HepG2 (cell line): ENCODE measurements around the gene MSI2. TPM values are rescaled to one million over a fixed set of nuclear protein-coding genes. Genes with fewer than 3 reads are reported as not detected.

ENCODE experiments used
- CBX2 ChIP-seq, 2 experiments: fragments of 200-600 bp in 1 of 2; sonication (generic); formaldehyde crosslinking in 1 of 2; IDR thresholded peaks; 2 replicates each; pipeline versions ENCODE4 v1.7.0 to v1.8.1; 2018 to 2022; ENCODE audit warnings: low read depth in 2 of 2, low read length in 1 of 2, mild to moderate bottlenecking in 1 of 2, missing genetic modification reagents in 1 of 2
- CENPT ChIP-seq: sonication (generic); formaldehyde crosslinking; IDR thresholded peaks from 2 replicates; pipeline ENCODE4 v1.8.0; 2022; ENCODE audit warnings: low read depth, mild to moderate bottlenecking, moderate library complexity, missing genetic modification reagents
- GATAD1 ChIP-seq: IDR thresholded peaks from 2 replicates; pipeline ENCODE4 v1.6.1; 2016; ENCODE audit warnings: missing genetic modification reagents, missing compliant biosample characterization
- HMG20B ChIP-seq: conservative IDR thresholded peaks from 2 replicates; pipeline ENCODE4 v1.6.1; 2016; ENCODE audit warnings: missing genetic modification reagents, missing compliant biosample characterization
- HOXA5 ChIP-seq: sonication (generic); formaldehyde crosslinking; IDR thresholded peaks from 2 replicates; pipeline ENCODE4 v1.4.0; 2020; ENCODE audit warnings: missing genetic modification reagents
- KLF11 ChIP-seq: IDR thresholded peaks from 2 replicates; pipeline ENCODE4 v1.6.1; 2016; ENCODE audit warnings: missing compliant biosample characterization
- NFIB ChIP-seq: sonication (generic); formaldehyde crosslinking; IDR thresholded peaks from 2 replicates; pipeline ENCODE4 v1.9.0; 2021; ENCODE audit warnings: missing genetic modification reagents, mild to moderate bottlenecking, borderline replicate concordance
- REXO4 ChIP-seq: sonication (generic); formaldehyde crosslinking; IDR thresholded peaks from 2 replicates; pipeline ENCODE4 v1.8.0; 2022; ENCODE audit warnings: missing genetic modification reagents, mild to moderate bottlenecking, borderline replicate concordance
- WIZ ChIP-seq: sonication (generic); formaldehyde crosslinking; IDR thresholded peaks from 2 replicates; pipeline ENCODE4 v1.5.1; 2020; ENCODE audit warnings: mild to moderate bottlenecking, missing genetic modification reagents
- ZMYM2 ChIP-seq: sonication (generic); formaldehyde crosslinking; IDR thresholded peaks from 2 replicates; pipeline ENCODE4 v1.8.0; 2022; ENCODE audit warnings: mild to moderate bottlenecking, missing genetic modification reagents
- ZNF143 ChIP-seq: sonication (generic); formaldehyde crosslinking; IDR thresholded peaks from 2 replicates; pipeline ENCODE4 v1.4.0; 2020; ENCODE audit warnings: missing genetic modification reagents
- ZNF839 ChIP-seq: sonication (generic); formaldehyde crosslinking; IDR thresholded peaks from 2 replicates; pipeline ENCODE4 v1.4.0; 2020; ENCODE audit warnings: missing genetic modification reagents, mild to moderate bottlenecking, borderline replicate concordance
- polyA plus RNA-seq, 8 experiments: library from polyadenylated mRNA; depleted of rRNA in 3 of 8; stranded (reverse) in 7 of 8; unstranded in 1 of 8; fragments of >200 nt; fragmentation: Illumina TruSeq in 4 of 8; extraction: Trizol in 4 of 8; gene quantifications; 2 replicates each; pipeline versions ENCODE4 v1.2.1 to v1.2.3, GENCODE V29; 2011 to 2016; ENCODE audit warnings: low read depth in 4 of 8, missing spikeins in 1 of 8, mixed read lengths in 1 of 8; ENCODE audit not compliant: insufficient read depth in 1 of 8
- total RNA-seq, 5 experiments: library from RNA; depleted of rRNA; stranded (reverse); fragments of >200 nt; fragmentation: Illumina TruSeq; extraction: Trizol; gene quantifications; 2 replicates each; pipeline ENCODE4 v1.2.3, GENCODE V29; 2016; ENCODE audit warnings: low read depth in 1 of 5
- TF ChIP-seq, protein P1 (sequence below): sonication (generic); formaldehyde crosslinking; IDR thresholded peaks from 2 replicates; pipeline ENCODE4 v1.5.0; 2020; ENCODE audit warnings: mild to moderate bottlenecking, missing genetic modification reagents
- TF ChIP-seq, protein P2 (sequence below): IDR thresholded peaks from 2 replicates; pipeline ENCODE4 v1.6.1; 2016; ENCODE audit warnings: missing genetic modification reagents, missing compliant biosample characterization
- TF ChIP-seq, protein P3 (sequence below): sonication (generic); formaldehyde crosslinking; IDR thresholded peaks from 2 replicates; pipeline ENCODE4 v1.5.0; 2020; ENCODE audit warnings: missing genetic modification reagents
- TF ChIP-seq, protein P4 (sequence below), 2 experiments: fragments of 450-650 bp in 1 of 2; sonication (generic) in 1 of 2; formaldehyde crosslinking; IDR thresholded peaks; 2 replicates each; pipeline versions ENCODE4 v1.5.0 to v1.8.0; 2020 to 2022; ENCODE audit warnings: mild to moderate bottlenecking in 1 of 2, missing genetic modification reagents in 1 of 2
- TF ChIP-seq, protein P5 (sequence below): sonication (generic); formaldehyde crosslinking; IDR thresholded peaks from 2 replicates; pipeline ENCODE4 v1.4.0; 2020; ENCODE audit warnings: missing genetic modification reagents
- TF ChIP-seq, protein P6 (sequence below): sonication (generic); formaldehyde crosslinking; IDR thresholded peaks from 2 replicates; pipeline ENCODE4 v1.4.0; 2020; ENCODE audit warnings: missing genetic modification reagents
- TF ChIP-seq, protein P7 (sequence below): sonication (generic); formaldehyde crosslinking; IDR thresholded peaks from 2 replicates; pipeline ENCODE4 v1.9.0; 2021; ENCODE audit warnings: missing genetic modification reagents, mild to moderate bottlenecking, borderline replicate concordance

Gene MSI2
- total and polyA plus RNA-seq, 2 of the 13 experiments (the other 11 are each of a cell fraction or from before 2014, with no cell fraction given) = 77.5 to 78.4 TPM

DNA sequence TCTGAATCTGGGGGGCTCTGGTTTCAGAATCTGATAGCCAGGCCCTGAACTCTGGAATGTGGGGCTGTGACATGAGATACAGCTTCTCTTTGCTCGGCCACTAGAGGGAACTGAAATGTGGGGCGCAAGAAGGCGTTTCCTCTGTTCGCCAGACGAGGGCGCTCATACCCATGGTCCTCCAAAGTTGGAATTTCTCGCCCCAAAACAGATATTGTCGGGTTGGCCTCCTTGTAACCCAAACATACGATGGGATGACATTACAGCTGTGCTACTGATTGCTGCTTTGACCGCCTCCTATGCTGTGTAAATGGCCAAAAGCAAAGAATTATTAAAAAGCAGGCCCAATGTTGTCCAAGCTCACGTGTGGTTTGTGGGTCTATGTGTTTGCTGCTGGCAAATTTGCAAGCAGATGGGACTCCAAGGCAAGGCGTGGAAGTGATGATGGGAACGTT is 13.1 kb upstream of the MSI2 start (continued):
- TF ChIP-seq REXO4 (CRISPR knock-in tag) (no peak), HOXA5 (no peak), CENPT (CRISPR knock-in tag) (no peak), KLF11 (CRISPR knock-in tag) (no peak; the same call in 1 of the 2 replicates), ZMYM2 (CRISPR knock-in tag) (0 out of 2 replicates have a peak, but pooled peaks have one; percentile 23), NFIB (no peak), ZNF839 (no peak), WIZ (no peak), HMG20B (peak; percentile 77), GATAD1 (0 out of 2 replicates have a peak, but pooled peaks have one; percentile 29), CBX2 (IDR thresholded peaks at IDR 0.05; ENCODE audit: low read depth, low read length) (no peak), CBX2 (CRISPR knock-in tag; IDR thresholded peaks at IDR 0.05; ENCODE audit: low read depth) (peak; percentile 88; the same call in 1 of the 2 replicates), ZNF143 (CRISPR knock-in tag) (no peak)
- TF ChIP-seq, protein P1, sequence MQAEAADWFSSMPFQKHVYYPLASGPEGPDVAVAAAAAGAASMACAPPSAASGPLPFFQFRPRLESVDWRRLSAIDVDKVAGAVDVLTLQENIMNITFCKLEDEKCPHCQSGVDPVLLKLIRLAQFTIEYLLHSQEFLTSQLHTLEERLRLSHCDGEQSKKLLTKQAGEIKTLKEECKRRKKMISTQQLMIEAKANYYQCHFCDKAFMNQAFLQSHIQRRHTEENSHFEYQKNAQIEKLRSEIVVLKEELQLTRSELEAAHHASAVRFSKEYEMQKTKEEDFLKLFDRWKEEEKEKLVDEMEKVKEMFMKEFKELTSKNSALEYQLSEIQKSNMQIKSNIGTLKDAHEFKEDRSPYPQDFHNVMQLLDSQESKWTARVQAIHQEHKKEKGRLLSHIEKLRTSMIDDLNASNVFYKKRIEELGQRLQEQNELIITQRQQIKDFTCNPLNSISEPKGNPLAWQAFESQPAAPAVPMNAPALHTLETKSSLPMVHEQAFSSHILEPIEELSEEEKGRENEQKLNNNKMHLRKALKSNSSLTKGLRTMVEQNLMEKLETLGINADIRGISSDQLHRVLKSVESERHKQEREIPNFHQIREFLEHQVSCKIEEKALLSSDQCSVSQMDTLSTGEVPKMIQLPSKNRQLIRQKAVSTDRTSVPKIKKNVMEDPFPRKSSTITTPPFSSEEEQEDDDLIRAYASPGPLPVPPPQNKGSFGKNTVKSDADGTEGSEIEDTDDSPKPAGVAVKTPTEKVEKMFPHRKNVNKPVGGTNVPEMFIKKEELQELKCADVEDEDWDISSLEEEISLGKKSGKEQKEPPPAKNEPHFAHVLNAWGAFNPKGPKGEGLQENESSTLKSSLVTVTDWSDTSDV (CRISPR knock-in tag) = no peak
- TF ChIP-seq, protein P2, sequence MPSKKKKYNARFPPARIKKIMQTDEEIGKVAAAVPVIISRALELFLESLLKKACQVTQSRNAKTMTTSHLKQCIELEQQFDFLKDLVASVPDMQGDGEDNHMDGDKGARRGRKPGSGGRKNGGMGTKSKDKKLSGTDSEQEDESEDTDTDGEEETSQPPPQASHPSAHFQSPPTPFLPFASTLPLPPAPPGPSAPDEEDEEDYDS = 0 out of 2 replicates have a peak, but pooled peaks have one; percentile 17
- TF ChIP-seq, protein P3, sequence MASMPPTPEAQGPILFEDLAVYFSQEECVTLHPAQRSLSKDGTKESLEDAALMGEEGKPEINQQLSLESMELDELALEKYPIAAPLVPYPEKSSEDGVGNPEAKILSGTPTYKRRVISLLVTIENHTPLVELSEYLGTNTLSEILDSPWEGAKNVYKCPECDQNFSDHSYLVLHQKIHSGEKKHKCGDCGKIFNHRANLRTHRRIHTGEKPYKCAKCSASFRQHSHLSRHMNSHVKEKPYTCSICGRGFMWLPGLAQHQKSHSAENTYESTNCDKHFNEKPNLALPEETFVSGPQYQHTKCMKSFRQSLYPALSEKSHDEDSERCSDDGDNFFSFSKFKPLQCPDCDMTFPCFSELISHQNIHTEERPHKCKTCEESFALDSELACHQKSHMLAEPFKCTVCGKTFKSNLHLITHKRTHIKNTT (CRISPR knock-in tag) = no peak
- TF ChIP-seq, protein P4, sequence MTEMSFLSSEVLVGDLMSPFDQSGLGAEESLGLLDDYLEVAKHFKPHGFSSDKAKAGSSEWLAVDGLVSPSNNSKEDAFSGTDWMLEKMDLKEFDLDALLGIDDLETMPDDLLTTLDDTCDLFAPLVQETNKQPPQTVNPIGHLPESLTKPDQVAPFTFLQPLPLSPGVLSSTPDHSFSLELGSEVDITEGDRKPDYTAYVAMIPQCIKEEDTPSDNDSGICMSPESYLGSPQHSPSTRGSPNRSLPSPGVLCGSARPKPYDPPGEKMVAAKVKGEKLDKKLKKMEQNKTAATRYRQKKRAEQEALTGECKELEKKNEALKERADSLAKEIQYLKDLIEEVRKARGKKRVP (CRISPR knock-in tag; IDR thresholded peaks at IDR 0.05) = 0 out of 4 replicates have a peak, but pooled peaks of 1 of the 2 experiments have one; percentile 21
- TF ChIP-seq, protein P5, sequence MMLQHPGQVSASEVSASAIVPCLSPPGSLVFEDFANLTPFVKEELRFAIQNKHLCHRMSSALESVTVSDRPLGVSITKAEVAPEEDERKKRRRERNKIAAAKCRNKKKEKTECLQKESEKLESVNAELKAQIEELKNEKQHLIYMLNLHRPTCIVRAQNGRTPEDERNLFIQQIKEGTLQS (CRISPR knock-in tag) = no peak
- TF ChIP-seq, protein P6, sequence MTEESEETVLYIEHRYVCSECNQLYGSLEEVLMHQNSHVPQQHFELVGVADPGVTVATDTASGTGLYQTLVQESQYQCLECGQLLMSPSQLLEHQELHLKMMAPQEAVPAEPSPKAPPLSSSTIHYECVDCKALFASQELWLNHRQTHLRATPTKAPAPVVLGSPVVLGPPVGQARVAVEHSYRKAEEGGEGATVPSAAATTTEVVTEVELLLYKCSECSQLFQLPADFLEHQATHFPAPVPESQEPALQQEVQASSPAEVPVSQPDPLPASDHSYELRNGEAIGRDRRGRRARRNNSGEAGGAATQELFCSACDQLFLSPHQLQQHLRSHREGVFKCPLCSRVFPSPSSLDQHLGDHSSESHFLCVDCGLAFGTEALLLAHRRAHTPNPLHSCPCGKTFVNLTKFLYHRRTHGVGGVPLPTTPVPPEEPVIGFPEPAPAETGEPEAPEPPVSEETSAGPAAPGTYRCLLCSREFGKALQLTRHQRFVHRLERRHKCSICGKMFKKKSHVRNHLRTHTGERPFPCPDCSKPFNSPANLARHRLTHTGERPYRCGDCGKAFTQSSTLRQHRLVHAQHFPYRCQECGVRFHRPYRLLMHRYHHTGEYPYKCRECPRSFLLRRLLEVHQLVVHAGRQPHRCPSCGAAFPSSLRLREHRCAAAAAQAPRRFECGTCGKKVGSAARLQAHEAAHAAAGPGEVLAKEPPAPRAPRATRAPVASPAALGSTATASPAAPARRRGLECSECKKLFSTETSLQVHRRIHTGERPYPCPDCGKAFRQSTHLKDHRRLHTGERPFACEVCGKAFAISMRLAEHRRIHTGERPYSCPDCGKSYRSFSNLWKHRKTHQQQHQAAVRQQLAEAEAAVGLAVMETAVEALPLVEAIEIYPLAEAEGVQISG (CRISPR knock-in tag) = no peak
- TF ChIP-seq, protein P7, sequence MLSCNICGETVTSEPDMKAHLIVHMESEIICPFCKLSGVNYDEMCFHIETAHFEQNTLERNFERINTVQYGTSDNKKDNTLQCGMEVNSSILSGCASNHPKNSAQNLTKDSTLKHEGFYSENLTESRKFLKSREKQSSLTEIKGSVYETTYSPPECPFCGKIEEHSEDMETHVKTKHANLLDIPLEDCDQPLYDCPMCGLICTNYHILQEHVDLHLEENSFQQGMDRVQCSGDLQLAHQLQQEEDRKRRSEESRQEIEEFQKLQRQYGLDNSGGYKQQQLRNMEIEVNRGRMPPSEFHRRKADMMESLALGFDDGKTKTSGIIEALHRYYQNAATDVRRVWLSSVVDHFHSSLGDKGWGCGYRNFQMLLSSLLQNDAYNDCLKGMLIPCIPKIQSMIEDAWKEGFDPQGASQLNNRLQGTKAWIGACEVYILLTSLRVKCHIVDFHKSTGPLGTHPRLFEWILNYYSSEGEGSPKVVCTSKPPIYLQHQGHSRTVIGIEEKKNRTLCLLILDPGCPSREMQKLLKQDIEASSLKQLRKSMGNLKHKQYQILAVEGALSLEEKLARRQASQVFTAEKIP (CRISPR knock-in tag) = no peak
